HepG2 (cell line): ENCODE measurements around the gene TMEM107. TPM values are rescaled to one million over a fixed set of nuclear protein-coding genes. Genes with fewer than 3 reads are reported as not detected.
A peak's percentile ranks its signal among the peaks of the same experiment; 100 is the strongest.

ENCODE experiments used
- AGO2 ChIP-seq: fragments of 200-400 bp; formaldehyde crosslinking; optimal IDR thresholded peaks from 2 replicates; pipeline ENCODE3; 2017; ENCODE audit warnings: mild to moderate bottlenecking, low read depth, low read length, moderate library complexity
- CBX1 ChIP-seq: IDR thresholded peaks from one replicate; pipeline ENCODE4 v1.6.1; 2016; ENCODE audit warnings: antibody characterized with exemption, low read depth
- CCDC6 ChIP-seq: sonication (generic); formaldehyde crosslinking; IDR thresholded peaks from 2 replicates; pipeline ENCODE4 v1.8.1; 2022; ENCODE audit warnings: mild to moderate bottlenecking, missing genetic modification reagents, moderate library complexity
- GTF2F1 ChIP-seq: fragments of 150-350 bp; IDR thresholded peaks from 2 replicates; pipeline ENCODE4 v1.6.1; 2014; ENCODE audit warnings: low read length
- HCFC1 ChIP-seq: fragments of 150-350 bp; IDR thresholded peaks from 2 replicates; pipeline ENCODE4 v1.6.1; 2014; ENCODE audit warnings: low read depth, low read length
- IKZF1 ChIP-seq: fragments of 450-650 bp; IDR thresholded peaks from 2 replicates; pipeline ENCODE4 v1.7.1; 2016
- MAF1 ChIP-seq: sonication (generic); formaldehyde crosslinking; IDR thresholded peaks from 2 replicates; pipeline ENCODE4 v1.5.0; 2020; ENCODE audit warnings: missing genetic modification reagents, borderline replicate concordance
- MEF2D ChIP-seq: sonication (generic); formaldehyde crosslinking; IDR thresholded peaks from 2 replicates; pipeline ENCODE4 v1.5.1; 2020; ENCODE audit warnings: mild to moderate bottlenecking, missing genetic modification reagents
- MIXL1 ChIP-seq: IDR thresholded peaks from 2 replicates; pipeline ENCODE4 v1.6.1; 2016
- PHF21A ChIP-seq: sonication (generic); formaldehyde crosslinking; IDR thresholded peaks from 2 replicates; pipeline ENCODE4 v1.5.0; 2020; ENCODE audit warnings: mild to moderate bottlenecking, missing genetic modification reagents
- PRMT3 ChIP-seq: sonication (generic); formaldehyde crosslinking; IDR thresholded peaks from 2 replicates; pipeline ENCODE4 v1.8.1; 2022; ENCODE audit warnings: low read depth, mild to moderate bottlenecking, moderate library complexity, missing genetic modification reagents, borderline replicate concordance
- TERF1 ChIP-seq: sonication (generic); formaldehyde crosslinking; IDR thresholded peaks from 2 replicates; pipeline ENCODE4 v1.8.0; 2022; ENCODE audit warnings: mild to moderate bottlenecking, missing genetic modification reagents, moderate library complexity
- ZBTB38 ChIP-seq: sonication (generic); formaldehyde crosslinking; IDR thresholded peaks from 2 replicates; pipeline ENCODE4 v1.5.1; 2020; ENCODE audit warnings: mild to moderate bottlenecking, missing genetic modification reagents
- ZNF274 ChIP-seq: sonication (generic); formaldehyde crosslinking; IDR thresholded peaks from 2 replicates; pipeline ENCODE4 v1.5.1; 2020; ENCODE audit warnings: mild to moderate bottlenecking, missing genetic modification reagents
- ZNF530 ChIP-seq: sonication (generic); formaldehyde crosslinking; IDR thresholded peaks from 2 replicates; pipeline ENCODE4 v1.5.0; 2020; ENCODE audit warnings: low read depth, mild to moderate bottlenecking, missing genetic modification reagents
- ZNF564 ChIP-seq: sonication (generic); formaldehyde crosslinking; IDR thresholded peaks from 2 replicates; pipeline ENCODE4 v1.8.1; 2023; ENCODE audit warnings: mild to moderate bottlenecking, missing genetic modification reagents
- ZNF639 ChIP-seq: conservative IDR thresholded peaks from 2 replicates; pipeline ENCODE4 v1.6.1; 2018; ENCODE audit warnings: missing genetic modification reagents
- ZNF691 ChIP-seq: sonication (generic); formaldehyde crosslinking; IDR thresholded peaks from 2 replicates; pipeline ENCODE4 v1.4.0; 2020; ENCODE audit warnings: missing genetic modification reagents, low read depth, mild to moderate bottlenecking, borderline replicate concordance
- ZNF891 ChIP-seq: sonication (generic); formaldehyde crosslinking; IDR thresholded peaks from 2 replicates; pipeline ENCODE4 v1.5.0; 2020; ENCODE audit warnings: mild to moderate bottlenecking, missing genetic modification reagents
- polyA plus RNA-seq, 8 experiments: library from polyadenylated mRNA; depleted of rRNA in 3 of 8; stranded (reverse) in 7 of 8; unstranded in 1 of 8; fragments of >200 nt; fragmentation: Illumina TruSeq in 4 of 8; extraction: Trizol in 4 of 8; gene quantifications; 2 replicates each; pipeline versions ENCODE4 v1.2.1 to v1.2.3, GENCODE V29; 2011 to 2016; ENCODE audit warnings: low read depth in 4 of 8, missing spikeins in 1 of 8, mixed read lengths in 1 of 8; ENCODE audit not compliant: insufficient read depth in 1 of 8
- total RNA-seq, 5 experiments: library from RNA; depleted of rRNA; stranded (reverse); fragments of >200 nt; fragmentation: Illumina TruSeq; extraction: Trizol; gene quantifications; 2 replicates each; pipeline ENCODE4 v1.2.3, GENCODE V29; 2016; ENCODE audit warnings: low read depth in 1 of 5
- TF ChIP-seq, protein P1 (sequence below): sonication (generic); formaldehyde crosslinking; IDR thresholded peaks from 2 replicates; pipeline ENCODE4 v1.4.0; 2020; ENCODE audit warnings: mild to moderate bottlenecking, missing genetic modification reagents
- TF ChIP-seq, protein P2 (sequence below): sonication (generic); formaldehyde crosslinking; IDR thresholded peaks from 2 replicates; pipeline ENCODE4 v1.4.0; 2020; ENCODE audit warnings: mild to moderate bottlenecking, missing genetic modification reagents
- TF ChIP-seq, protein P3 (sequence below): sonication (generic); formaldehyde crosslinking; IDR thresholded peaks from 2 replicates; pipeline ENCODE4 v1.5.0; 2020; ENCODE audit warnings: mild to moderate bottlenecking, missing genetic modification reagents

TMEM107 gene
- total and polyA plus RNA-seq, 2 of the 13 experiments (the other 11 are each of a cell fraction or from before 2014, with no cell fraction given): 7.2 to 15.3 TPM

DNA sequence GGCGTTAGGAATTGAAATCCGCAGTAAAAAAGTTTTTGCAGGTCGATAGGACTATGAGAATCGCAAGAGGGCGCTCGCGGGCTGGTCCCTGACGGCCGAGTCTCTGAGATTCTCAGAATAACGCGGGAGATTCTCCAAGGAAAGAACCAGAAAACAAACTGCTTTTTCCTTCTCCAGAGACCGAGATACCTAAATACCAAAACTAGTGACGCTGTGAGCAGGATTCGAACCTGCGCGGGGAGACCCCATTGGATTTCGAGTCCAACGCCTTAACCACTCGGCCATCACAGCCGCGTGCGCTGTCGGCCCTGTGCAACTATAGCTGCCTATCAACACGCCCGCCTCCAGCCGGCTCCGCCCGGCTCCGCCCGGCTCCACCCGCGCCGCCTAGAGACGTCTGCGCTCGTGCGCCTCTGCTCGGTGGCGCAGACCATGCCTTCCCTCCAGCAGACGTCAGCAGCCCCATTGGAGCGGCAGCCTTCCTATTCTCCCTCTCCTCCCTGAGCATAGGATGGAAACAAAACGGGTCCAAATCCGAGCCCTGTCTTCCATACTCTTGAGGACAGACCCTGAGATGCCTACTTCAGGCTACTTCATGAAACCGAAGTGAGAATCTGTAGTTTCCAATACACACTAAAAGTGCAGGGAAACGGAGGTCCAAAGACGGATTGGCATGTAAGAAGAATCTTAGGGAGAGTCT is 37.4 kb downstream of the TMEM107 start (continued):
- TF ChIP-seq TERF1 (CRISPR knock-in tag) (no peak), CBX1 (no peak), CCDC6 (CRISPR knock-in tag) (peak; percentile 64; the same call in 1 of the 2 replicates), ZNF274 (no peak; the same call in 1 of the 2 replicates), ZNF691 (CRISPR knock-in tag) (peak; percentile 84; the same call in 1 of the 2 replicates), MEF2D (CRISPR knock-in tag) (peak; percentile 25; the same call in 1 of the 2 replicates), MIXL1 (CRISPR knock-in tag) (peak; percentile 27; the same call in 1 of the 2 replicates), IKZF1 (no peak), ZNF891 (CRISPR knock-in tag) (peak; percentile 75), PRMT3 (CRISPR knock-in tag) (0 out of 2 replicates have a peak, but pooled peaks have one; percentile 74), ZNF530 (CRISPR knock-in tag) (no peak), AGO2 (no peak), ZBTB38 (CRISPR knock-in tag) (peak; percentile 49; the same call in 1 of the 2 replicates), ZNF639 (CRISPR knock-in tag) (no peak), ZNF564 (CRISPR knock-in tag) (peak; percentile 64; the same call in 1 of the 2 replicates), GTF2F1 (no peak), MAF1 (CRISPR knock-in tag) (peak; percentile 99), HCFC1 (no peak), PHF21A (CRISPR knock-in tag) (peak; percentile 85)
- TF ChIP-seq, protein P1, sequence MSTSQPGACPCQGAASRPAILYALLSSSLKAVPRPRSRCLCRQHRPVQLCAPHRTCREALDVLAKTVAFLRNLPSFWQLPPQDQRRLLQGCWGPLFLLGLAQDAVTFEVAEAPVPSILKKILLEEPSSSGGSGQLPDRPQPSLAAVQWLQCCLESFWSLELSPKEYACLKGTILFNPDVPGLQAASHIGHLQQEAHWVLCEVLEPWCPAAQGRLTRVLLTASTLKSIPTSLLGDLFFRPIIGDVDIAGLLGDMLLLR (CRISPR knock-in tag): peak; percentile 67
- TF ChIP-seq, protein P2, sequence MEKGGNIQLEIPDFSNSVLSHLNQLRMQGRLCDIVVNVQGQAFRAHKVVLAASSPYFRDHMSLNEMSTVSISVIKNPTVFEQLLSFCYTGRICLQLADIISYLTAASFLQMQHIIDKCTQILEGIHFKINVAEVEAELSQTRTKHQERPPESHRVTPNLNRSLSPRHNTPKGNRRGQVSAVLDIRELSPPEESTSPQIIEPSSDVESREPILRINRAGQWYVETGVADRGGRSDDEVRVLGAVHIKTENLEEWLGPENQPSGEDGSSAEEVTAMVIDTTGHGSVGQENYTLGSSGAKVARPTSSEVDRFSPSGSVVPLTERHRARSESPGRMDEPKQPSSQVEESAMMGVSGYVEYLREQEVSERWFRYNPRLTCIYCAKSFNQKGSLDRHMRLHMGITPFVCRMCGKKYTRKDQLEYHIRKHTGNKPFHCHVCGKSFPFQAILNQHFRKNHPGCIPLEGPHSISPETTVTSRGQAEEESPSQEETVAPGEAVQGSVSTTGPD: peak; percentile 55; the same call in 1 of the 2 replicates
- TF ChIP-seq, protein P3, sequence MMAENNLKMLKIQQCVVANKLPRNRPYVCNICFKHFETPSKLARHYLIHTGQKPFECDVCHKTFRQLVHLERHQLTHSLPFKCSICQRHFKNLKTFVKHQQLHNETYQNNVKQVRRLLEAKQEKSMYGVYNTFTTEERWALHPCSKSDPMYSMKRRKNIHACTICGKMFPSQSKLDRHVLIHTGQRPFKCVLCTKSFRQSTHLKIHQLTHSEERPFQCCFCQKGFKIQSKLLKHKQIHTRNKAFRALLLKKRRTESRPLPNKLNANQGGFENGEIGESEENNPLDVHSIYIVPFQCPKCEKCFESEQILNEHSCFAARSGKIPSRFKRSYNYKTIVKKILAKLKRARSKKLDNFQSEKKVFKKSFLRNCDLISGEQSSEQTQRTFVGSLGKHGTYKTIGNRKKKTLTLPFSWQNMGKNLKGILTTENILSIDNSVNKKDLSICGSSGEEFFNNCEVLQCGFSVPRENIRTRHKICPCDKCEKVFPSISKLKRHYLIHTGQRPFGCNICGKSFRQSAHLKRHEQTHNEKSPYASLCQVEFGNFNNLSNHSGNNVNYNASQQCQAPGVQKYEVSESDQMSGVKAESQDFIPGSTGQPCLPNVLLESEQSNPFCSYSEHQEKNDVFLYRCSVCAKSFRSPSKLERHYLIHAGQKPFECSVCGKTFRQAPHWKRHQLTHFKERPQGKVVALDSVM (CRISPR knock-in tag): peak; percentile 11; the same call in 1 of the 2 replicates
